CD4-positive, alpha-beta T cell treated with Interferon alpha-2 for 1 hour (primary cell): Measurements from ENCODE around the gene COG8.
"Not testable (repeated sequence)": the region's sequence is repeated elsewhere in the genome, so short reads cannot be mapped to it uniquely, and the experiment has no call there.

Experiments used
- DNase-seq, 2 donors: peaks; one replicate each; pipeline ENCODE4 v3.0.0-alpha.2; 2020 to 2022

The COG8 gene

DNA sequence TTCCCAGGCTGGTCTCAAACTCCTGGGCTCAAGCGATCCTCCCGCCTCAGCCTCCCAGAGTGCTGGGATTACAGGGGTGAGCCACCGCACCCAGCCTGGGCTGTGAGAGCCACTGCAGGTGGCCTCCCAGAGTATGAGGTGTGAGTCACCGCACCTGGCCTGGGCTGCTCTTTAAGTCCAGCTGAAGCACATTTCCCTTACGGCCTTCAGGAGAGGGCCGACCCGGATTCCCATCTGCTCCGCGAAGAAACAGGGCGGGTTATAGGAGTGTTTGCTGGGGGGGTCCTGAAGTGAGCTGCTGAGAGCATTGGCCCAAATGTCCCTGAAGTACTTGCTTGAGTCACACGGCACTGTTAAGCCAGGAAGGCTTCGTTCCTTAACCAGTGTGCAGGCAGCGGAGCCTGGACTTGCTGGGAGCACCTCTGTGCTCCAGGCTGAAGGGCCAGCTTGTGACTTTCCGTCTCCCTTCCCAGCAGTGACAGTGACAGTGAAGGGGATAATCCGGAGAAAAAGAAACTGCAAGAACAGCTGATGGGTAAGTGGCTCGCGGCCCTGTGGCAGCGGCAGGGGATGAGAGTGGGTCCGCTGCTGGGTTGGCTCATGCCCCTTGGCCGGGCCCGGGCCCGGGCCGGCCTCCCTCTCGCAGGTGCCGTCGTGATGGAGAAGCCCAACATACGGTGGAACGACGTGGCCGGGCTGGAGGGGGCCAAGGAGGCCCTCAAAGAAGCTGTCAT, 21.0 kb downstream of the COG8 start:
- DNase-seq: no peak

- DNase-seq: no peak
Observed at GRCh38 chr16:69316595-69317034, 22.7 kb downstream of the COG8 start.

- DNase-seq: no peak
Observed at GRCh38 chr16:69315486-69316311, 23.7 kb downstream of the COG8 start.

GRCh38 chr16:69314534-69314933, 24.8 kb downstream of the COG8 start:
- no peak for DNase-seq

DNA sequence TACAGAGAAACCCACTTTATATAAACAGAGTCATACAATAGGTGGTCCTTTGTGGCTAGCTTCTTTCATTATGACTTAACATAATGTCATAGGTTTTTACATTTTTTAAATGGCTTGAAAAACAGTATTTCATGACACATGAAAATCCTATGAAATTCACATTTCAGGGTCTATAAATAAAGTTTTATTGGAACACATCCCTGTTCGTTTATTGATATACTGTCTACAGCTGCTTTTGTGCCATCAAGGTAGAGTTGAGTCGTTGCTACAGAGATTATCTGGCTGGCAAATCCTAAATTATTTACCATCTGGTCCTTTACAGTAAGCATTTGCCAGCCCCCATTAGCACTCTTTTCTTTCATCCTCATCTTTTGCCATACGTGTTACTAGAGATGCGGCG, 25.9 kb downstream of the COG8 start:
- DNase-seq: no peak

DNA sequence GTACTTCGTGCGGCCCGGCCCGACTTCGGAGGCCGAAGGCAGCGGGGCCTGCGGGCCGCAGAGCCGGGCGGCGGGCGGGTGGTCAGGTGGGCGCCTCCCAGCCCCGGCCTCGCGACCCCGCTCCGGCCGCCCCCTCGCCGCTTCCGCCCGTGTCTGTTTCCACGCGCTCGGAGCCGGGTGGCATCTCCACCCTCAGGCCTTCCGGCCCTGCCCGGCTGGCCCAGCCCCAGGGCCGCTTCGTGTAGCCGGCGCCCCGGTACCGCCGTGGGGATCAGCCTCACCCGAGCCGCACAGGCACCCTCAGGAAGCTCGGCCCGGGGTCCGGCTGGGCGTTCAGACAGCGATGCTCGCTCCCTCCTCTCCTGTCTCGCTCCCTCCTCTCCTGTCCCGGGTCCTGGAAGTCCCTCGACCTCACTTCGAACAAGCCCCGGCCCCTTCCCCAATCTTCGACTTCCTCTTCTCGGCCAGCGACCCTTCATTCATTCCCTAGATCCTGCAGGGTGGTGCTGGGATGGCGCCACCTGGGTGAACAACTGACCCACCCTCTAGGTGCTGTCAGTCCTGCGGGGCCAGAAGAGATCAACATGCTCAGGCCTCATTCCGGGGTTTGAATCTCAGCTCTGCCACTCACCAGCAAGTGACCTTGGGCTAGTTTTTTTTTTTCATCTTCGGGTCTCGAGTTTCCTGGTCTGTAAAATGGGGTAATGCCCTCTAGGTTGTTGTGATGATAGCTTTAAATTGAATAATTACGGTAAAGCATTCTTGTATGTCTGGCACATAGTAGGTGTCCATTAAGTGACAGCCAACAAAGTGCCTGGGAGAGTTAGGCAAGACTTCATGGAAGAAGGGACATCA, 27.6 kb downstream of the COG8 start:
- peak; percentile 5 to 44 for DNase-seq

- peak; percentile 96 to 98 for DNase-seq
Observed at GRCh38 chr16:69310653-69311532, 28.5 kb downstream of the COG8 start, which contains the start of gene VPS4A. VPS4A (plus strand) TSS chr16:69311350; CDS start chr16:69311512, 162 bp downstream.

DNA sequence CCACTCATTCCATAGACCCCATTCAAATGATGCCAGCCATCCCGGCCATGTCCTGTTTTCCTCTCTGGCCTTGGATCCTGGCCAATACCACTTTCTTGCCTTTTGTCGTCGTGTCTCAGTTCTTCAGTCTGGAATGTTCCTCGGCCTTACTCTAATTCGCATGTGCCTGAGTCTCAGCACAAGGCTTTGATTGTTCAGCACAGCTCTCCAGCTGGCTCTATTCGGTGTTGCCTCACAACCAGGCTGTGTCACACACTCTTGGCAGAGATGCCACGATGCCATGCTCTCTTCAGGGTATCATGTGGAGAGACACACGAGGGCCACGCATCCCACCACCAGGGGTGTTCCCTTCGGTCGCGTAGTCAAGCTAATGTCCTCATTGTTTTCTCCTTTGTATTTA, 30.0 kb downstream of the COG8 start:
- no peak for DNase-seq

DNA sequence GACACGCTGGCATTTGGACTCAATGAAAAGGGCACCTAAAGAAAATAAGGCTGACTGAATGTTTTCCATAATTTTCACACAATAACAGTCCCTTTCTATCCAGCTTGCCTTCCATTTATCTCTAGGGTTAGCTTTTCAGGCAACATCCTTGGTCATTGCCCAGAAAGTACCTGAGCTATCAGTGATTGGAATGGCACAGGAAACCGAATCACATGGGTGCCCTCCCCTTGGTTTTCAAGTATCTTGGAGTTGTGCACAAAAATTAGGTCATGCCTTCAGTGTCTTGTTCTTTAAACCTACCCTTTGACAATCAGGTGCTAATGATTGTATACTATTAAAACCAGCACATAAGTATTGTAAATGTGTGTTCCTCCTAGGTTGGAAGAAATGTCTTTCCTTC, 31.5 kb downstream of the COG8 start:
- no peak for DNase-seq

GRCh38 chr16:69307091-69307490, 32.3 kb downstream of the COG8 start:
- DNase-seq: no peak

DNA sequence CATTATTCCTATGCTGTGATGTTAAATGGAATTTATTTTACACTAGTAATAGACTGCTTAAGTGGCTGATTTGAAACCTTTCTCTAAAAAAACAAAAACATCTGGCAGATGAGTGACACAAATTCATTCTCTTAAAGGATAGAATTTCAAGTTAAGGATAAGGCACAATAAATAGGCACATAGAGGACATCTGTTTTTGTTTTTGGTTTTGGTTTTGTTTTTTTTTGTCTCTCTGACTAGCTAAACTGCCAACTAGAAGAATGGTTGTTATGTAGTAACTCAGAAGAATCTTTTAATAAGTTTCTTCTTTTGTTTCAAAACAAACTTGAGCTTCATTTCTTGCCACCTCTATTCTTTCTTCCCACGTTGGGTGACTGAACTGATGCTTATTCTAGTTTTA, 33.3 kb downstream of the COG8 start:
- no peak for DNase-seq

DNA sequence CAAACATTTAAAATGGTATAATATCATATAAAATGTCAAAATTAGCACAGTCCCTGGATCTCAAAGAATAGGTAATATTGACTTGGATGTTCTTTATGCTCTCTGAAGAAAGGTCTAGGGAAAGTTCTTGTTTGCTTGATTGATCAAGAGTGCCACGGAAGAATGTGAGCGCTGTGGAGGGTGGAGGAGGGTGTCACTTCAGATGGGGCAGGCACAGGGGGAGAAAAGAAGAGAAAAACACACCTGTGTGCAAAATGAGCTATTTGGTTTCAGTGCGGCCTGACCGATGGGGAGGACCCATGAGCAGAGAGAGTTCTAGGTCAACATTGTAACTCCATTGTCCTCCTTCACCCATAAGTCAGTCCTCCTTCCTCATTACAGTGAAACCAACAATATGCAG, 37.1 kb downstream of the COG8 start:
- no peak for DNase-seq

DNA sequence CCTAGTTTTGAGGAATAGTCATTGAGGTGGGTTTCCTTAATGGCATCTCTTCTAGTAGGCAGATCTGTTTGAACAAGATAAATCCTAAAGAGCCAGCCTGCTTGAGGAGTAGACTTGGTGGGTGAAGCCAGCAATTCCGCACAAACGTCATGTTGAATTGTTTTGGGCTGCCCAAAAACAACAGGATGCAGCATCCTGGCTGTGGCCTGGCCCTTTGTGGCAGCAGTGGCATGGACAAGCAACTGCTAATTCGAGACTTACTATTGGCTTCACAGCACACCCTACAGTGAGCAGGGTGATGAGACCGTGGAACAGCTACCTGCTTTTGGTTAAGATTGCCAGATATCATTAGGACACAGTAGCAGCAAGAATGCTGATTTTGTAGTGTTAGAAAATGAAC, 37.5 kb downstream of the COG8 start:
- no peak for DNase-seq

DNA sequence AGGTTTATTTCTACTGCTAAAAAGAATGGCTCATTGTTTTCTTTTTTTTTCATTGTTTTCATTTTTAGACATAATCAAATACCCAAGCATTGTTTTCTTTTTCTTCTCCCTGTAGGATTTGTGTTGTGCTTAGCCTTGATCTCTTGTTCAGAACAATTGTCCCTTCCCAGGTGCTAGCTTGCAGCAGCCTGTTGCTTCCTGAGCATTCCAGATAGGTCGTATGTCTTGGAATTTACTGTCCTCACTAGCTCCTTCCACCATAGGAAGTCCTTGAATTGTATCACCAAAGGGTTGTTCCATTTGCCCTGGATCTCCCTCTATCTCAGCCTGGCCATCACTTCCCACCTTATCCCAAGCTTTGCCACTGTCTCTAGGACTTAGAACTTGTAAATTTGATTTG, 38.2 kb downstream of the COG8 start:
- no peak for DNase-seq

DNA sequence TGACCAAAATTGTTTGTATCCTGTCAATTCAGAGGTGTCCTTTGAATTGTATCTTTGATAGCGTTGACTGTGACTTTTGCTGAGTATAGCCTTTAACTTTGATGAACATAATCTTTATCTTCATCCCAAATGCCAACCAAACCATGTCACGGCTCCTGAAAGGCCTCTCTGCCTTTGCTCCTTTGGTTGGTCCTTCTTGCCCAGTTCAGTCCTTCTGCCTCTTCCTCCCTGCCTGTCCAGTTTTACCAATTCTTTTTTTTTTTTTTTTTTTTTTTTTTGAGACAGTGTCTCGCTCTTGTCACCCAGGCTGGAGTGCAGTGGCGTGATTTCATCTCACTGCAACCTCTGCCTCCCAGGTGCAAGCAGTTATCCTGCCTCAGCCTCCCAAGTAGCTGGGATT, 41.1 kb downstream of the COG8 start:
- no peak for DNase-seq

DNA sequence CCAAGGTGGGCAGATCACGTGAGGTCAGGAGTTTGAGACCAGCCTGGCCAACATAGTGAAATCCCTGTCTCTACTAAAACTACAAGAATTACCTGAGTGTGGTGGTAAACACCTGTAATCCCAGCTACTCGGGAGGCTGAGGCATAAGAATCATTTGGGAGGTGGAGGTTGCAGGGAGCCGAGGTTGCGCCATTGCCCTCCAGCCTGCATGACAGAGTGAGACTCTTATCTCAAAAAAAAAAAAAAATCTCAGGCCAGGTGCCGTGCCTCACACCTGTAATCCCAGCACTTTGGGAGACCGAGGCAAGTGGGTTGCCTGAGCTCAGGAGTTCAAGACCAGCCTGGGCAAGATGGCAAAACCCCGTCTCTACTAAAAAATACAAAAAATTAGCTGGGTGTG, 42.6 kb downstream of the COG8 start:
- not testable (repeated sequence) for DNase-seq

DNA sequence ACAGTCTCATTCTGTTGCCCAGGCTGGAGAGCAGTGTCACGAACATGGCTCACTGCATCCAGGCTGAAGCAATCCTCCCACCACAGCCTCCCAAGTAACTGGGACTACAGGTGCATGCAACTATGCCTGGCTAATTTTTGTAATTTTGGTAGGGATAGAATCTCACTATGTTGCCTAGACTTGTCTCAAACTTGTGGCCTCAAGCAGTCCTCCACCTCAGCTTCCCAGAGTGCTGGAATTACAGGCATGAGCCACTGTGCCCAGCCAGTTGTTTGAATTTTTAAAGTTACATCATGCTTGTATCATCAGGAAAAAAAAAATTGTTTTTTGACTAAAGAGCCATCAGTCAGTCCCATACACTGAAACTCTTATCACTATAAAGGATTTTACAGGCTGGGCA, 45.3 kb downstream of the COG8 start:
- DNase-seq: no peak

DNA sequence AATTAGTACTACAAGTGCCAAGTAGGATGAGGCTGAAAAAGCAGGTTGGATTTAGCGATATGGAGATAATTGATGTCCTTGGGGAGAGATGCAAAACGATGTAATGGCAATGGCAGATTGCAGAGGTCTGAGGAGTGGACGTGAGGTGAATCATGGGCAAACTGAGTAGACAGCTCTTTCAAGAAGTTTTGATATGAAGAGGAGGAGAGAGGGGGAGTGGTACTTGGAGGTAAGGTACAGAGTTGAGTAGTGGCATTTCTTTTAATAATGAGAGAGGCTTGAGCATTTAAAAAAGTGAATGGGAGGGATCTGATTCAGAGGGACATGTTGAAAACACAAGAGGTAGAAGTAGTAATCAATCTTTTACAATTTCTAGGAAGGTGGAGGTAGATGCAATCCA, 46.0 kb downstream of the COG8 start:
- DNase-seq: no peak

DNA sequence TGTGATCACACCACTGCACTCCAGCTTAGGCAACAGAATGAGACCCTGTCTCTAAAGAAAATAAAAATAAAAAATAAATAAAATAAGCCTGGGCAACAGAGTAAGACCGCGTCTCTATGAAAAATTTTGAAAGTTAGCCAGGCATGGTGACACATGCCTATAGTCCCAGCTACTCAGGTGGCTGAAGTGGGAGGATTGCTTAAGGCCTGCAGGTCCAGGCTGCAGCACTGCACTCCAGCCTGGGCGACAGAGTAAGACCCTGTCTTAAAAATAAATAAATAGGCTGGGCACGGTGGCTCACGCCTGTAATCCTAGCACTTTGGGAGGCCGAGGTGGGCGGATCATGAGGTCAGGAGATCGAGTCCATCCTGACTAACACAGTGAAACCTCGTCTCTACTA, 47.7 kb downstream of the COG8 start:
- DNase-seq: not testable (repeated sequence)

- peak; percentile 10 to 78 for DNase-seq
Observed at GRCh38 chr16:69286941-69287713, 52.2 kb downstream of the COG8 start.

DNA sequence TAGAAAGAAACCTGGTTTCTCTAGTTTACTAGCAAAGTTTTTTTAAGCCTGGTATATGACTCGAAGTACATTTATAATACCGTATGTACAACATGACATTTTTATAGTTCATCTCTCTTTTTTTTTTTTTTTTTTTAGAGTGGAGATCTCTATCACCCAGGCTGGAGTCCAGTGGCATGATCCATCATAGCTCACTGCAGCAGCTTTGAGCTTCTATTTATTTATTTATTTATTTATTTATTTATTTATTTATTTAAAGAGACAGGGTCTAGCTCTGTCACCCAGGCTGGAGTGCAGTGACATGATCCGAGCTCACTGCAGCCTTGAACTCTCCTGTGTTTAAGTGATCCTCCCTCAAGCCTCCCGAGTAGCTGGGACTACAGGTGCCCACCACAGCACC, 54.1 kb downstream of the COG8 start:
- DNase-seq: no peak
